GM19468 (cell line): Measurements from ENCODE around the gene HLCS.

Experiments
- ATAC-seq: cut with Tn5 transposase; IDR thresholded peaks from one replicate; pipeline ENCODE4 v1.9.1; 2021; ENCODE audit warnings: mild to moderate bottlenecking, moderate library complexity, moderate number of reproducible peaks; ENCODE audit not compliant: unreplicated experiment; ENCODE audit errors: extremely low read depth

Gene HLCS

GRCh38 chr21:36756527-36756926, 209.9 kb downstream of the HLCS start:
- ATAC-seq, result no peak

- ATAC-seq, result no peak
Measured at GRCh38 chr21:36754241-36754898, 212.1 kb downstream of the HLCS start.

- no peak for ATAC-seq
Measured at GRCh38 chr21:36753556-36753955, 212.9 kb downstream of the HLCS start.

GRCh38 chr21:36751383-36751782, 215.1 kb downstream of the HLCS start:
- ATAC-seq, result no peak

GRCh38 chr21:36750576-36750959, 215.9 kb downstream of the HLCS start:
- ATAC-seq, result no peak

- no peak for ATAC-seq
Measured at GRCh38 chr21:36749935-36750575, 216.4 kb downstream of the HLCS start.

- no peak for ATAC-seq
Measured at GRCh38 chr21:36747815-36748383, 218.6 kb downstream of the HLCS start.

- no peak for ATAC-seq
Measured at GRCh38 chr21:36747041-36747814, 219.2 kb downstream of the HLCS start.

GRCh38 chr21:36745459-36745858, 221.0 kb downstream of the HLCS start:
- no peak for ATAC-seq

- no peak for ATAC-seq
Measured at GRCh38 chr21:36744560-36745231, 221.8 kb downstream of the HLCS start.

GRCh38 chr21:36744190-36744559, 222.3 kb downstream of the HLCS start:
- ATAC-seq, result no peak

GRCh38 chr21:36743446-36743845, 223.0 kb downstream of the HLCS start:
- ATAC-seq, result no peak

- no peak for ATAC-seq
Measured at GRCh38 chr21:36743008-36743407, 223.5 kb downstream of the HLCS start.

GRCh38 chr21:36741506-36741905, 225.0 kb downstream of the HLCS start:
- no peak for ATAC-seq

GRCh38 chr21:36738489-36739126, 227.9 kb downstream of the HLCS start:
- no peak for ATAC-seq

GRCh38 chr21:36735724-36736320, 230.6 kb downstream of the HLCS start:
- ATAC-seq, result no peak

GRCh38 chr21:36735201-36735515, 231.3 kb downstream of the HLCS start:
- no peak for ATAC-seq

GRCh38 chr21:36734367-36735200, 231.9 kb downstream of the HLCS start:
- no peak for ATAC-seq

- no peak for ATAC-seq
Measured at GRCh38 chr21:36733857-36734256, 232.6 kb downstream of the HLCS start.
